ENCODE data around the gene ZBTB38. TPM values are rescaled to one million over a fixed set of nuclear protein-coding genes. Genes with fewer than 3 reads are reported as not detected.

The ZBTB38 gene
- total RNA-seq, 1 experiment from 2014 or later = 12.3 TPM

DNA sequence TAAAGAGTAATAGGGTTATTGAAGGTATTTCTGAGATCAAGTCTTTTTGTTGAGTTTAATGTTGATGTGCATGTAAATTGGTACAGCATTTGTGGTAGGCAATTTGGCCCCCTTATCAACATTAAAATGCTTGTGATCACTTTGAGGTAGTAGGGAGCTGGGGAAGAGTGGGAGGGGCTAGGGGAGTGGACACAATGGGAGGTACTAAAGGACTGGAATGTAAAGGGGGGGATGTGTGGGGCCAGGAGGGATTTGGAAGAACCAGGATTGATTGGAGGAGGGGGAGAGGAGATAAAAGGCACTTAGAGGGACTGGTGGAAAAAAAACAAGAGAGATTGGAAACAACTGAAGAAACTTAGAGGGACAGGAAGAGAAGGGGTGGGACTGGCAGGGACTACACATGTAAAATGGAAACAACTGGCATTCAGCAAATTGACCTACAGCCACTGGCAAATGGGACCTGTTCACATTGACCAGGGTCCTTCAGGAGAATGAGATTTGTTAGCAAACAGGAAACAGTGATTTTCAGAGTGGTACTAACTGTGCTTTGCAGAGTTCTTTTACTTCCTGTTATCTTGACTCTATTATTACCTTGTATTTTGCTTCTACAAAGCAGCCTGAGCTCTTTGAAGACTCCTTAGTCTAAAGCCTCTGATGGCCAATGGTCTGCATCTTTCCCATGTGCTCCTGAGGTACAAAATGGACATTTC is 47.8 kb upstream of the ZBTB38 start (continued):
- TF ChIP-seq, protein P1, sequence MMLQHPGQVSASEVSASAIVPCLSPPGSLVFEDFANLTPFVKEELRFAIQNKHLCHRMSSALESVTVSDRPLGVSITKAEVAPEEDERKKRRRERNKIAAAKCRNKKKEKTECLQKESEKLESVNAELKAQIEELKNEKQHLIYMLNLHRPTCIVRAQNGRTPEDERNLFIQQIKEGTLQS (CRISPR knock-in tag; conservative IDR thresholded peaks at IDR 0.05) = no peak
- TF ChIP-seq CBFB (CRISPR knock-in tag; IDR thresholded peaks at IDR 0.05; ENCODE audit: low read depth) (no peak), ATF1 (CRISPR knock-in tag; IDR thresholded peaks at IDR 0.05) (no peak), CDX4 (CRISPR knock-in tag; IDR thresholded peaks at IDR 0.05; ENCODE audit: borderline replicate concordance) (no peak)
- TF ChIP-seq, protein P2, sequence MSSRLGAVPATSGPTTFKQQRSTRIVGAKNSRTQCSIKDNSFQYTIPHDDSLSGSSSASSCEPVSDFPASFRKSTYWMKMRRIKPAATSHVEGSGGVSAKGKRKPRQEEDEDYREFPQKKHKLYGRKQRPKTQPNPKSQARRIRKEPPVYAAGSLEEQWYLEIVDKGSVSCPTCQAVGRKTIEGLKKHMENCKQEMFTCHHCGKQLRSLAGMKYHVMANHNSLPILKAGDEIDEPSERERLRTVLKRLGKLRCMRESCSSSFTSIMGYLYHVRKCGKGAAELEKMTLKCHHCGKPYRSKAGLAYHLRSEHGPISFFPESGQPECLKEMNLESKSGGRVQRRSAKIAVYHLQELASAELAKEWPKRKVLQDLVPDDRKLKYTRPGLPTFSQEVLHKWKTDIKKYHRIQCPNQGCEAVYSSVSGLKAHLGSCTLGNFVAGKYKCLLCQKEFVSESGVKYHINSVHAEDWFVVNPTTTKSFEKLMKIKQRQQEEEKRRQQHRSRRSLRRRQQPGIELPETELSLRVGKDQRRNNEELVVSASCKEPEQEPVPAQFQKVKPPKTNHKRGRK (CRISPR knock-in tag; IDR thresholded peaks at IDR 0.05; ENCODE audit: borderline replicate concordance) = no peak

DNA sequence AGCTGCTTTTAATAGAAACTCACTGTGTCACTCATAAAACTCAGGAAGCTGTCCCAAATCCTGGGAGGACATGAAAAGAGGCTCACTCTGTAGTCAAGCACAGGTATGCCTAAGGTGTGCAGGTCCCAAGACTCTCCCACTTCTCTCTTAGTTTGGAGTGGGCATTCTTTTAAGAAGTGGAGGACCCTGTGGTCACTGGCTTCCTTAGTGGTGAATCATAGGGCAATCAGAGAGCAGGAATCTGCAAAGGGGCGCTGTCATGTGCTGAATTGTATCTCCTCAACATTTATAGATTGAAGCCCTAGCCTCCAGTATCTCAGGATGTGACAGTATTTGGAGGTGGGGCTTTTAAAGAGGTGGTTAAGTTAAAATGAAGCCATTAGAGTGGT is 47.2 kb upstream of the ZBTB38 start:
- Mint-ChIP-seq H3K4me3 (no peak overlapping the region), H3K27me3 (ENCODE audit: low read depth) (no peaks in the 10 kb centered on the region; the same call in 1 of the 2 replicates), H3K4me1 (peaks cover 16% of the 10 kb centered on the region), H3K27ac (no peak overlapping the region), H3K9me3 (peaks cover 31% of the 10 kb centered on the region), H3K36me3 (peaks cover 16% of the 10 kb centered on the region)
- POLR2A ChIA-PET = no interaction called here
- CTCF ChIA-PET = interaction anchor here (3.8 kb wide), 1 partner anchor 12 kb away, joined by 9 read pairs; no protein-coding TSS in a partner anchor
- DNase-seq (ENCODE audit: low spot score) (no peak), ATAC-seq (no peak)
- TF ChIP-seq ZSCAN18 (CRISPR knock-in tag; IDR thresholded peaks at IDR 0.05) (no peak), ZNF317 (CRISPR knock-in tag; IDR thresholded peaks at IDR 0.05; ENCODE audit: borderline replicate concordance, low read depth) (no peak), SMAD3 (CRISPR knock-in tag; IDR thresholded peaks at IDR 0.05; ENCODE audit: borderline replicate concordance) (no peak), MXD4 (CRISPR knock-in tag; IDR thresholded peaks at IDR 0.05; ENCODE audit: borderline replicate concordance) (no peak), ATF2 (CRISPR knock-in tag; IDR thresholded peaks at IDR 0.05; ENCODE audit: borderline replicate concordance, low read depth) (no peak), GABPB1 (CRISPR knock-in tag; IDR thresholded peaks at IDR 0.05) (no peak), CREB1 (CRISPR knock-in tag; IDR thresholded peaks at IDR 0.05) (no peak), TP53 (CRISPR knock-in tag; IDR thresholded peaks at IDR 0.05) (no peak), FOXP4 (CRISPR knock-in tag; IDR thresholded peaks at IDR 0.05) (no peak), PRRX2 (CRISPR knock-in tag; IDR thresholded peaks at IDR 0.05) (no peak), RORB (CRISPR knock-in tag; IDR thresholded peaks at IDR 0.05) (no peak)
- TF ChIP-seq, protein P3, sequence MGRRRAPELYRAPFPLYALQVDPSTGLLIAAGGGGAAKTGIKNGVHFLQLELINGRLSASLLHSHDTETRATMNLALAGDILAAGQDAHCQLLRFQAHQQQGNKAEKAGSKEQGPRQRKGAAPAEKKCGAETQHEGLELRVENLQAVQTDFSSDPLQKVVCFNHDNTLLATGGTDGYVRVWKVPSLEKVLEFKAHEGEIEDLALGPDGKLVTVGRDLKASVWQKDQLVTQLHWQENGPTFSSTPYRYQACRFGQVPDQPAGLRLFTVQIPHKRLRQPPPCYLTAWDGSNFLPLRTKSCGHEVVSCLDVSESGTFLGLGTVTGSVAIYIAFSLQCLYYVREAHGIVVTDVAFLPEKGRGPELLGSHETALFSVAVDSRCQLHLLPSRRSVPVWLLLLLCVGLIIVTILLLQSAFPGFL (CRISPR knock-in tag; IDR thresholded peaks at IDR 0.05; ENCODE audit: borderline replicate concordance) = no peak
- TF ChIP-seq, protein P4, sequence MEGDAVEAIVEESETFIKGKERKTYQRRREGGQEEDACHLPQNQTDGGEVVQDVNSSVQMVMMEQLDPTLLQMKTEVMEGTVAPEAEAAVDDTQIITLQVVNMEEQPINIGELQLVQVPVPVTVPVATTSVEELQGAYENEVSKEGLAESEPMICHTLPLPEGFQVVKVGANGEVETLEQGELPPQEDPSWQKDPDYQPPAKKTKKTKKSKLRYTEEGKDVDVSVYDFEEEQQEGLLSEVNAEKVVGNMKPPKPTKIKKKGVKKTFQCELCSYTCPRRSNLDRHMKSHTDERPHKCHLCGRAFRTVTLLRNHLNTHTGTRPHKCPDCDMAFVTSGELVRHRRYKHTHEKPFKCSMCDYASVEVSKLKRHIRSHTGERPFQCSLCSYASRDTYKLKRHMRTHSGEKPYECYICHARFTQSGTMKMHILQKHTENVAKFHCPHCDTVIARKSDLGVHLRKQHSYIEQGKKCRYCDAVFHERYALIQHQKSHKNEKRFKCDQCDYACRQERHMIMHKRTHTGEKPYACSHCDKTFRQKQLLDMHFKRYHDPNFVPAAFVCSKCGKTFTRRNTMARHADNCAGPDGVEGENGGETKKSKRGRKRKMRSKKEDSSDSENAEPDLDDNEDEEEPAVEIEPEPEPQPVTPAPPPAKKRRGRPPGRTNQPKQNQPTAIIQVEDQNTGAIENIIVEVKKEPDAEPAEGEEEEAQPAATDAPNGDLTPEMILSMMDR (IDR thresholded peaks at IDR 0.05) = no peak
- TF ChIP-seq, protein P5, sequence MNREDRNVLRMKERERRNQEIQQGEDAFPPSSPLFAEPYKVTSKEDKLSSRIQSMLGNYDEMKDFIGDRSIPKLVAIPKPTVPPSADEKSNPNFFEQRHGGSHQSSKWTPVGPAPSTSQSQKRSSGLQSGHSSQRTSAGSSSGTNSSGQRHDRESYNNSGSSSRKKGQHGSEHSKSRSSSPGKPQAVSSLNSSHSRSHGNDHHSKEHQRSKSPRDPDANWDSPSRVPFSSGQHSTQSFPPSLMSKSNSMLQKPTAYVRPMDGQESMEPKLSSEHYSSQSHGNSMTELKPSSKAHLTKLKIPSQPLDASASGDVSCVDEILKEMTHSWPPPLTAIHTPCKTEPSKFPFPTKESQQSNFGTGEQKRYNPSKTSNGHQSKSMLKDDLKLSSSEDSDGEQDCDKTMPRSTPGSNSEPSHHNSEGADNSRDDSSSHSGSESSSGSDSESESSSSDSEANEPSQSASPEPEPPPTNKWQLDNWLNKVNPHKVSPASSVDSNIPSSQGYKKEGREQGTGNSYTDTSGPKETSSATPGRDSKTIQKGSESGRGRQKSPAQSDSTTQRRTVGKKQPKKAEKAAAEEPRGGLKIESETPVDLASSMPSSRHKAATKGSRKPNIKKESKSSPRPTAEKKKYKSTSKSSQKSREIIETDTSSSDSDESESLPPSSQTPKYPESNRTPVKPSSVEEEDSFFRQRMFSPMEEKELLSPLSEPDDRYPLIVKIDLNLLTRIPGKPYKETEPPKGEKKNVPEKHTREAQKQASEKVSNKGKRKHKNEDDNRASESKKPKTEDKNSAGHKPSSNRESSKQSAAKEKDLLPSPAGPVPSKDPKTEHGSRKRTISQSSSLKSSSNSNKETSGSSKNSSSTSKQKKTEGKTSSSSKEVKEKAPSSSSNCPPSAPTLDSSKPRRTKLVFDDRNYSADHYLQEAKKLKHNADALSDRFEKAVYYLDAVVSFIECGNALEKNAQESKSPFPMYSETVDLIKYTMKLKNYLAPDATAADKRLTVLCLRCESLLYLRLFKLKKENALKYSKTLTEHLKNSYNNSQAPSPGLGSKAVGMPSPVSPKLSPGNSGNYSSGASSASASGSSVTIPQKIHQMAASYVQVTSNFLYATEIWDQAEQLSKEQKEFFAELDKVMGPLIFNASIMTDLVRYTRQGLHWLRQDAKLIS (CRISPR knock-in tag; IDR thresholded peaks at IDR 0.05; ENCODE audit: borderline replicate concordance) = no peak
